SK-N-SH treated with all-trans-retinoic acid at 6 μM for 48 hours (cell line): ENCODE measurements around the gene BBS5.

Experiments used
- ATAC-seq: fragments of 200-7000 bp; cut with Tn5 transposase; 3 replicates; pipeline ENCODE4 v1.9.1; 2020; ENCODE audit warnings: mild to moderate bottlenecking, moderate library complexity
- ARNTL ChIP-seq: fragments of 450-650 bp; formaldehyde crosslinking; IDR thresholded peaks from 2 replicates; pipeline ENCODE4 v1.5.0; 2020; ENCODE audit warnings: low read depth, mild to moderate bottlenecking, moderate library complexity, borderline replicate concordance
- BACH2 ChIP-seq: fragments of 250-450 bp; sonication (Bioruptor Pico); IDR thresholded peaks from 2 replicates; pipeline ENCODE4 v1.9.0; 2021; ENCODE audit warnings: mild to moderate bottlenecking, borderline replicate concordance
- CREB5 ChIP-seq: fragments of 250-450 bp; sonication (Bioruptor Pico); IDR thresholded peaks from 2 replicates; pipeline ENCODE4 v1.5.1; 2020; ENCODE audit warnings: low read depth, mild to moderate bottlenecking, moderate library complexity
- CSRNP3 ChIP-seq: fragments of 250-450 bp; sonication (Bioruptor Pico); IDR thresholded peaks from 2 replicates; pipeline ENCODE4 v1.5.1; 2021; ENCODE audit warnings: mild to moderate bottlenecking, moderate library complexity
- ESRRG ChIP-seq: fragments of 250-450 bp; sonication (Bioruptor Pico); IDR thresholded peaks from 2 replicates; pipeline ENCODE4 v1.6.1; 2021; ENCODE audit warnings: mild to moderate bottlenecking
- GLIS3 ChIP-seq: fragments of 250-450 bp; sonication (Bioruptor Pico); IDR thresholded peaks from 2 replicates; pipeline ENCODE4 v1.5.0; 2020; ENCODE audit warnings: mild to moderate bottlenecking, moderate library complexity
- ISL1 ChIP-seq: fragments of 250-450 bp; sonication (Bioruptor Pico); IDR thresholded peaks from 2 replicates; pipeline ENCODE4 v2.1.2; 2022; ENCODE audit warnings: mild to moderate bottlenecking, moderate library complexity
- OSR1 ChIP-seq: fragments of 250-450 bp; sonication (Bioruptor Pico); IDR thresholded peaks from 2 replicates; pipeline ENCODE4 v1.8.0; 2022; ENCODE audit warnings: moderate library complexity, mild to moderate bottlenecking, inconsistent platforms
- PATZ1 ChIP-seq: fragments of 250-450 bp; sonication (Bioruptor Pico); IDR thresholded peaks from 2 replicates; pipeline ENCODE4 v1.8.0; 2020; ENCODE audit warnings: mild to moderate bottlenecking, moderate library complexity, borderline replicate concordance
- PPARA ChIP-seq: fragments of 250-450 bp; sonication (Bioruptor Pico); IDR thresholded peaks from 2 replicates; pipeline ENCODE4 v1.5.0; 2020; ENCODE audit warnings: mild to moderate bottlenecking, borderline replicate concordance
- RARB ChIP-seq: fragments of 250-450 bp; sonication (Bioruptor Pico); IDR thresholded peaks from 2 replicates; pipeline ENCODE4 v1.8.0; 2021; ENCODE audit warnings: mild to moderate bottlenecking, moderate library complexity
- SNAI2 ChIP-seq: fragments of 250-450 bp; sonication (Bioruptor Pico); IDR thresholded peaks from 2 replicates; pipeline ENCODE4 v1.5.0; 2020; ENCODE audit warnings: mild to moderate bottlenecking, moderate library complexity
- TCF4 ChIP-seq: fragments of 250-450 bp; sonication (Bioruptor Pico); IDR thresholded peaks from 2 replicates; pipeline ENCODE4 v1.8.0; 2021; ENCODE audit warnings: mild to moderate bottlenecking, moderate library complexity, borderline replicate concordance
- TSHZ2 ChIP-seq: fragments of 250-450 bp; sonication (Bioruptor Pico); IDR thresholded peaks from 2 replicates; pipeline ENCODE4 v1.5.0; 2020; ENCODE audit warnings: mild to moderate bottlenecking, moderate library complexity
- ZFP3 ChIP-seq: fragments of 250-450 bp; sonication (Bioruptor Pico); IDR thresholded peaks from 2 replicates; pipeline ENCODE4 v1.5.0; 2020; ENCODE audit warnings: mild to moderate bottlenecking, moderate library complexity
- ZFP30 ChIP-seq: fragments of 450-650 bp; formaldehyde crosslinking; IDR thresholded peaks from 2 replicates; pipeline ENCODE4 v1.5.0; 2022; ENCODE audit warnings: mild to moderate bottlenecking, moderate library complexity
- ZNF565 ChIP-seq: fragments of 450-650 bp; formaldehyde crosslinking; conservative IDR thresholded peaks from 2 replicates; pipeline ENCODE4 v1.5.0; 2020; ENCODE audit warnings: low read depth, mild to moderate bottlenecking, moderate library complexity
- ZNF8 ChIP-seq: fragments of 450-650 bp; formaldehyde crosslinking; IDR thresholded peaks from 2 replicates; pipeline ENCODE4 v1.5.0; 2020; ENCODE audit warnings: mild to moderate bottlenecking, moderate library complexity

The BBS5 gene

GRCh38 chr2:169438466-169439072 is 40.7 kb upstream of the BBS5 start (continued):
- TF ChIP-seq ZFP30 (CRISPR knock-in tag) (no peak), ESRRG (CRISPR knock-in tag) (no peak), ZNF8 (CRISPR knock-in tag) (no peak), BACH2 (CRISPR knock-in tag) (no peak), ARNTL (CRISPR knock-in tag) (no peak)

- ATAC-seq = no peak
- no peak for TF ChIP-seq SNAI2 (CRISPR knock-in tag)
- TF ChIP-seq CREB5 = no peak
- TF ChIP-seq ESRRG (CRISPR knock-in tag) = no peak
These were observed 39.4 kb upstream of the BBS5 start for GRCh38 chr2:169439900-169440299.

GRCh38 chr2:169446452-169446851 is 32.8 kb upstream of the BBS5 start:
- TF ChIP-seq ESRRG (CRISPR knock-in tag) (no peak), ZNF8 (CRISPR knock-in tag) (peak; percentile 96)
- no peak for ATAC-seq

GRCh38 chr2:169448316-169448715 is 31.0 kb upstream of the BBS5 start:
- ATAC-seq = no peak

GRCh38 chr2:169448865-169449264 is 30.4 kb upstream of the BBS5 start:
- TF ChIP-seq RARB (CRISPR knock-in tag) (no peak), CREB5 (no peak), BACH2 (CRISPR knock-in tag) (no peak), OSR1 (CRISPR knock-in tag) (no peak), TCF4 (CRISPR knock-in tag) (no peak), CSRNP3 (no peak), ISL1 (CRISPR knock-in tag) (no peak), ZFP30 (CRISPR knock-in tag) (no peak), ARNTL (CRISPR knock-in tag) (no peak), ZNF565 (CRISPR knock-in tag) (no peak), GLIS3 (CRISPR knock-in tag) (no peak), TSHZ2 (no peak), PPARA (no peak)
- no peak for ATAC-seq

More at GRCh38 chr2:169448316-169448715, 31.0 kb upstream of the BBS5 start:
- TF ChIP-seq ZNF565 (CRISPR knock-in tag) = no peak
- TF ChIP-seq ESRRG (CRISPR knock-in tag) = no peak

GRCh38 chr2:169452080-169452479 is 27.2 kb upstream of the BBS5 start:
- ATAC-seq = peak; percentile 91
- no peak for TF ChIP-seq PATZ1 (CRISPR knock-in tag)
- TF ChIP-seq TSHZ2 = no peak
- TF ChIP-seq ZFP3 (CRISPR knock-in tag) = no peak
- no peak for TF ChIP-seq CSRNP3
- TF ChIP-seq ZNF8 (CRISPR knock-in tag) = no peak
- TF ChIP-seq OSR1 (CRISPR knock-in tag) = no peak
- TF ChIP-seq TCF4 (CRISPR knock-in tag) = no peak
- TF ChIP-seq ISL1 (CRISPR knock-in tag) = no peak
- no peak for TF ChIP-seq SNAI2 (CRISPR knock-in tag)
- TF ChIP-seq ARNTL (CRISPR knock-in tag) = no peak
